Peyer's patch (tissue), 4 donors: ENCODE data around the gene CRYBA1.

Experiments
- POLR2A ChIP-seq, 2 donors: fragments of 450-650 bp; IDR thresholded peaks; one replicate each; pipeline ENCODE4 v1.5.1; 2017; ENCODE audit warnings: antibody characterized with exemption in 2 of 2, mild to moderate bottlenecking in 2 of 2, moderate library complexity in 2 of 2
- TF ChIP-seq, protein P1 (sequence below), 6 experiments: fragments of 450-650 bp in 4 of 6; fragments of 200-600 bp in 2 of 6; sonication (generic) in 1 of 6; IDR thresholded peaks; one replicate each; pipeline ENCODE4 v1.5.1; 2017 to 2019; ENCODE audit warnings: antibody characterized with exemption in 6 of 6, mild to moderate bottlenecking in 3 of 6, moderate library complexity in 1 of 6

- no peak for TF ChIP-seq POLR2A (IDR thresholded peaks at IDR 0.05)
- TF ChIP-seq, protein P1, sequence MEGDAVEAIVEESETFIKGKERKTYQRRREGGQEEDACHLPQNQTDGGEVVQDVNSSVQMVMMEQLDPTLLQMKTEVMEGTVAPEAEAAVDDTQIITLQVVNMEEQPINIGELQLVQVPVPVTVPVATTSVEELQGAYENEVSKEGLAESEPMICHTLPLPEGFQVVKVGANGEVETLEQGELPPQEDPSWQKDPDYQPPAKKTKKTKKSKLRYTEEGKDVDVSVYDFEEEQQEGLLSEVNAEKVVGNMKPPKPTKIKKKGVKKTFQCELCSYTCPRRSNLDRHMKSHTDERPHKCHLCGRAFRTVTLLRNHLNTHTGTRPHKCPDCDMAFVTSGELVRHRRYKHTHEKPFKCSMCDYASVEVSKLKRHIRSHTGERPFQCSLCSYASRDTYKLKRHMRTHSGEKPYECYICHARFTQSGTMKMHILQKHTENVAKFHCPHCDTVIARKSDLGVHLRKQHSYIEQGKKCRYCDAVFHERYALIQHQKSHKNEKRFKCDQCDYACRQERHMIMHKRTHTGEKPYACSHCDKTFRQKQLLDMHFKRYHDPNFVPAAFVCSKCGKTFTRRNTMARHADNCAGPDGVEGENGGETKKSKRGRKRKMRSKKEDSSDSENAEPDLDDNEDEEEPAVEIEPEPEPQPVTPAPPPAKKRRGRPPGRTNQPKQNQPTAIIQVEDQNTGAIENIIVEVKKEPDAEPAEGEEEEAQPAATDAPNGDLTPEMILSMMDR (IDR thresholded peaks at IDR 0.05): no peak
Measured at GRCh38 chr17:29233301-29233700, 13.4 kb upstream of the CRYBA1 start.
